ENCODE results near the gene LRRC4C. TPM values are rescaled to one million over a fixed set of nuclear protein-coding genes. Genes with fewer than 3 reads are reported as not detected.

The LRRC4C gene
- total RNA-seq, 1 experiment from 2014 or later, result 0.13 TPM

GRCh38 chr11:40187295-40187694, 1272.2 kb downstream of the LRRC4C start:
- no peak overlapping the region for H2BK5ac ChIP-seq (ENCODE audit: insufficient read length, low read length)
- Mint-ChIP-seq H3K27ac (no peak overlapping the region), H3K36me3 (ENCODE audit: insufficient read depth in 1 of 3, low read depth in 3 of 3) (no peaks in the 10 kb centered on the region), H3K27me3 (ENCODE audit: low read depth) (peaks cover 13% of the 10 kb centered on the region), H3K9me3 (no peaks in the 10 kb centered on the region), H3K4me3 (no peak overlapping the region), H3K4me1 (peaks cover 6 to 17% of the 10 kb centered on the region in 2 experiments)
- no peaks in the 10 kb centered on the region for H3K27me3 ChIP-seq (ENCODE audit: insufficient read depth, low read length)
- no peak overlapping the region for H4K8ac ChIP-seq (replicated peaks; ENCODE audit: insufficient read length, low read depth, low read length)
- H3K79me2 ChIP-seq (ENCODE audit: insufficient read depth, low read length), result no peaks in the 10 kb centered on the region
- no peak overlapping the region for H3K9ac ChIP-seq (ENCODE audit: extremely low read depth, insufficient read length, low read length)
- no peak overlapping the region for H3K56ac ChIP-seq (ENCODE audit: insufficient read length, low read depth, low read length)
- H2BK12ac ChIP-seq (ENCODE audit: insufficient read length, low read depth, low read length), result no peak overlapping the region
- no peak for DNase-seq
- no peak for TF ChIP-seq CTCF (conservative IDR thresholded peaks at IDR 0.05)
- no peak overlapping the region for H2AFZ ChIP-seq (ENCODE audit: low read length)
- no peaks in the 10 kb centered on the region for H3K9me3 ChIP-seq (ENCODE audit: control insufficient read depth, low read depth, low read length)
- no CpG with 5 or more reads among the region's 4 CpGs for WGBS (ENCODE audit: extremely low coverage, insufficient read length, low lambda C conversion rate)
- no peak overlapping the region for H2BK15ac ChIP-seq (ENCODE audit: low read depth, low read length)
- no peak overlapping the region for H3K4me2 ChIP-seq (ENCODE audit: insufficient read depth, insufficient read length, low read length)
- no peak overlapping the region for H4K5ac ChIP-seq (ENCODE audit: insufficient read length, low read depth, low read length)
- no peak overlapping the region for H2AK5ac ChIP-seq (ENCODE audit: insufficient read length, low read length)
- H2BK120ac ChIP-seq (ENCODE audit: low read depth, low read length, poor library complexity, severe bottlenecking), result no peak overlapping the region
- H3K4ac ChIP-seq (ENCODE audit: low read depth, low read length), result no peak overlapping the region
- H2BK20ac ChIP-seq (ENCODE audit: low read depth, low read length, poor library complexity, severe bottlenecking), result no peak overlapping the region
- no peaks in the 10 kb centered on the region for H3K79me1 ChIP-seq (ENCODE audit: insufficient read depth, low read depth, low read length, poor library complexity, severe bottlenecking)
- H3K23me2 ChIP-seq (ENCODE audit: insufficient read length, low read depth, low read length, poor library complexity, severe bottlenecking), result no peaks in the 10 kb centered on the region
- H4K20me1 ChIP-seq (ENCODE audit: control insufficient read depth, insufficient read depth, insufficient read length), result no peaks in the 10 kb centered on the region
- no peak overlapping the region for H3K18ac ChIP-seq (ENCODE audit: insufficient read length, low read depth, low read length)
- no peak overlapping the region for H3K23ac ChIP-seq (ENCODE audit: insufficient read length, low read depth, low read length)
- no peak overlapping the region for H3K27ac ChIP-seq (ENCODE audit: insufficient read length, low read depth, low read length)
- H3K14ac ChIP-seq (ENCODE audit: insufficient read depth, low read length), result no peak overlapping the region
- no peak overlapping the region for H4K91ac ChIP-seq (ENCODE audit: insufficient read length, low read depth, low read length)
- no peaks in the 10 kb centered on the region; the same call in 1 of the 2 replicates for H3K4me1 ChIP-seq (ENCODE audit: insufficient read depth, low read length)
- no peak overlapping the region for H3T11ph ChIP-seq (ENCODE audit: low read length)

Data from H9 (cell line).